DOHH2 (cell line): ENCODE results near the gene RNF150.

Experiments
- H3F3A ChIP-seq: fragments of 200-600 bp; sonication (generic), shearing (Covaris generic); 2 replicates; pipeline ENCODE4 v1.6.0; 2016; ENCODE audit warnings: antibody characterized with exemption, mild to moderate bottlenecking; ENCODE audit not compliant: control insufficient read depth, insufficient read depth
- H3K27ac ChIP-seq: fragments of 200-600 bp; sonication (generic); 2 replicates; pipeline ENCODE4 v1.5.1; 2014; ENCODE audit warnings: low read depth, mild to moderate bottlenecking, low read length, moderate library complexity
- H3K27me3 ChIP-seq: fragments of 200-600 bp; sonication (generic); 2 replicates; pipeline ENCODE4 v1.6.1; 2014; ENCODE audit warnings: mild to moderate bottlenecking, low read length, mixed read lengths; ENCODE audit not compliant: control insufficient read depth
- H3K36me3 ChIP-seq: fragments of 200-600 bp; sonication (generic); 2 replicates; pipeline ENCODE4 v1.6.1; 2014; ENCODE audit warnings: mild to moderate bottlenecking, low read length, moderate library complexity, mixed read lengths; ENCODE audit not compliant: control insufficient read depth
- H3K4me1 ChIP-seq: fragments of 200-600 bp; sonication (generic); 2 replicates; pipeline ENCODE4 v1.6.1; 2014; ENCODE audit warnings: mild to moderate bottlenecking, low read length, mixed read lengths; ENCODE audit not compliant: control insufficient read depth
- H3K4me2 ChIP-seq: fragments of 200-600 bp; sonication (generic); 2 replicates; pipeline ENCODE4 v1.6.0; 2014; ENCODE audit warnings: mild to moderate bottlenecking, low read length, moderate library complexity
- H3K4me3 ChIP-seq: fragments of 200-600 bp; sonication (generic); 2 replicates; pipeline ENCODE4 v1.5.1; 2014; ENCODE audit warnings: mild to moderate bottlenecking, low read length, mixed read lengths
- H3K79me2 ChIP-seq: fragments of 200-600 bp; sonication (generic); 2 replicates; pipeline ENCODE4 v1.6.1; 2014; ENCODE audit warnings: mild to moderate bottlenecking, low read length, mixed read lengths; ENCODE audit not compliant: control insufficient read depth
- H3K9me2 ChIP-seq: fragments of 200-600 bp; sonication (generic); replicated peaks from 2 replicates; pipeline ENCODE4 v1.6.1; 2014; ENCODE audit warnings: mild to moderate bottlenecking, low read length, mixed read lengths; ENCODE audit not compliant: control insufficient read depth
- H3K9me3 ChIP-seq: fragments of 200-600 bp; sonication (generic); 2 replicates; pipeline ENCODE4 v1.6.1; 2014; ENCODE audit warnings: antibody characterized with exemption, low read length, mixed read lengths; ENCODE audit not compliant: control insufficient read depth, insufficient read depth
- H4K20me1 ChIP-seq: fragments of 200-600 bp; sonication (generic); 2 replicates; pipeline ENCODE4 v1.6.0; 2014; ENCODE audit warnings: low read depth, mild to moderate bottlenecking, antibody characterized with exemption, low read length, moderate library complexity; ENCODE audit not compliant: control insufficient read depth, insufficient read depth
- CTCF ChIP-seq: fragments of 200-600 bp; sonication (generic); IDR thresholded peaks from one replicate; pipeline ENCODE4 v1.5.1; 2014; ENCODE audit warnings: antibody characterized with exemption, mild to moderate bottlenecking, low read depth, low read length; ENCODE audit not compliant: poor library complexity, severe bottlenecking
- EZH2phosphoT487 ChIP-seq: fragments of 200-600 bp; sonication (generic); IDR thresholded peaks from 2 replicates; pipeline ENCODE4 v1.6.1; 2017; ENCODE audit warnings: borderline replicate concordance, mild to moderate bottlenecking, antibody characterized with exemption, low read length, moderate library complexity, mixed read lengths

RNF150 gene

GRCh38 chr4:141021397-141022110 lies 111.7 kb downstream of the RNF150 start:
- peaks cover 8% of the 10 kb centered on the region for H3K27me3 ChIP-seq
- H3K4me3 ChIP-seq: no peak overlapping the region
- TF ChIP-seq EZH2phosphoT487: no peak
- TF ChIP-seq CTCF: no peak
- no peak overlapping the region for H3K27ac ChIP-seq
- H3K4me1 ChIP-seq: no peaks in the 10 kb centered on the region
- no peaks in the 10 kb centered on the region for H4K20me1 ChIP-seq
- H3K9me3 ChIP-seq: no peaks in the 10 kb centered on the region
- no peaks in the 10 kb centered on the region for H3K79me2 ChIP-seq
- no peaks in the 10 kb centered on the region for H3K9me2 ChIP-seq
- no peak overlapping the region for H3K4me2 ChIP-seq
- no peaks in the 10 kb centered on the region for H3K36me3 ChIP-seq
- no peaks in the 10 kb centered on the region for H3F3A ChIP-seq

GRCh38 chr4:141020801-141021261 lies 112.4 kb downstream of the RNF150 start:
- Histone ChIP-seq H3K27me3 (peaks cover 8% of the 10 kb centered on the region), H3K4me1 (no peaks in the 10 kb centered on the region), H3K36me3 (no peaks in the 10 kb centered on the region), H3K4me3 (no peak overlapping the region), H3K27ac (no peak overlapping the region), H3K9me2 (no peaks in the 10 kb centered on the region), H4K20me1 (no peaks in the 10 kb centered on the region), H3K9me3 (no peaks in the 10 kb centered on the region), H3K4me2 (no peak overlapping the region), H3F3A (no peaks in the 10 kb centered on the region), H3K79me2 (no peaks in the 10 kb centered on the region)
- no peak for TF ChIP-seq EZH2phosphoT487
- TF ChIP-seq CTCF: no peak

GRCh38 chr4:141019768-141020167 lies 113.5 kb downstream of the RNF150 start:
- H3K79me2 ChIP-seq: no peaks in the 10 kb centered on the region
- H3K27me3 ChIP-seq: peaks cover 8% of the 10 kb centered on the region
- no peak overlapping the region for H3K27ac ChIP-seq
- no peaks in the 10 kb centered on the region for H3K9me2 ChIP-seq
- no peaks in the 10 kb centered on the region for H3K4me1 ChIP-seq
- H3K36me3 ChIP-seq: no peaks in the 10 kb centered on the region
- no peaks in the 10 kb centered on the region for H3F3A ChIP-seq
- no peaks in the 10 kb centered on the region for H4K20me1 ChIP-seq
- H3K4me3 ChIP-seq: no peak overlapping the region
- H3K4me2 ChIP-seq: no peak overlapping the region
- no peak for TF ChIP-seq EZH2phosphoT487
- TF ChIP-seq CTCF: no peak
- H3K9me3 ChIP-seq: no peaks in the 10 kb centered on the region
